HG03520 (cell line): ENCODE results near the gene FRMD3.
A peak's percentile ranks its signal among the peaks of the same experiment; 100 is the strongest.

Experiments used
- ATAC-seq: cut with Tn5 transposase; IDR thresholded peaks from one replicate; pipeline ENCODE4 v1.9.1; 2021; ENCODE audit warnings: mild to moderate bottlenecking, moderate library complexity; ENCODE audit not compliant: unreplicated experiment

FRMD3 gene

GRCh38 chr9:83475741-83476140 lies 62.5 kb downstream of the FRMD3 start:
- no peak for ATAC-seq

GRCh38 chr9:83474631-83475030 lies 63.6 kb downstream of the FRMD3 start:
- ATAC-seq = no peak

GRCh38 chr9:83473488-83473971 lies 64.7 kb downstream of the FRMD3 start:
- peak; percentile 95 for ATAC-seq

GRCh38 chr9:83472764-83473163 lies 65.4 kb downstream of the FRMD3 start:
- no peak for ATAC-seq

GRCh38 chr9:83472221-83472665 lies 66.0 kb downstream of the FRMD3 start:
- ATAC-seq = no peak

DNA sequence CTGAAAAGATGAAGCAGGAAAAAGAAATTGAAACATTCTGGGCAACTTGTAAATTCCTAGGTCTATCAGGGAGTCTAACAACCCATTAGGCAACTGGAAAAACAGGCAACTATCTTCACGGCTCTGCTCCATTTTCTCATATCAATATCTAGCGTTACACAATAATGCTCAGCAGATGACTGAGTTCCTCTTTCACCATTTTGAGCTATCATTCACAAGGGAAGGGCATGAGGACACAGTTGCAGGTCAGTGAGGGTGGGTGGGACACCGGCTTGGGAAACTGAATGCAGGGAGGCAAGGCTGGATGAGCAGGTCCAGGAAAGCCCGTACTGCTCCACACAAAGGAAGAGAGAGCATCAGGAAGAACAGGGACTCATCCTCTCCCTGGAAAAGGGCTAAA lies 67.0 kb downstream of the FRMD3 start:
- no peak for ATAC-seq

DNA sequence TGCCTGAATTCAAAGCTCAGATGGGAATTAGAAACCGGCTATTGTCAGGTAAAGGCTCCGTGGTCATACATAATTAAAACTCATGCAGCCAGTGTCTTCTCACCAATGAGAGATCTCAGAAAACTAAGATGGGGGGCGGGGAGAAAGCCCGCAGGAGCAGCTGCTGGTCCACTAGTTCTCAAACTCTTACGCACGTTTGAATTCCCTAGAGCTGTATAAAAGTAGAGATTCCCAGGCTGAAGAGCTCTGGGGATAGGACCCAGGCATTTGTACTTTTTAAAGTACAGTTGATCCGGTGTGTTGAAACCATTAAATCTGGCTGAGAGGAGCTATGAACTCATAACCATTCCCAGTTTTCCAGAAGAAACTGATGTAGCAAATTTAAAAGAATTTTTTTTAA lies 68.5 kb downstream of the FRMD3 start:
- no peak for ATAC-seq

DNA sequence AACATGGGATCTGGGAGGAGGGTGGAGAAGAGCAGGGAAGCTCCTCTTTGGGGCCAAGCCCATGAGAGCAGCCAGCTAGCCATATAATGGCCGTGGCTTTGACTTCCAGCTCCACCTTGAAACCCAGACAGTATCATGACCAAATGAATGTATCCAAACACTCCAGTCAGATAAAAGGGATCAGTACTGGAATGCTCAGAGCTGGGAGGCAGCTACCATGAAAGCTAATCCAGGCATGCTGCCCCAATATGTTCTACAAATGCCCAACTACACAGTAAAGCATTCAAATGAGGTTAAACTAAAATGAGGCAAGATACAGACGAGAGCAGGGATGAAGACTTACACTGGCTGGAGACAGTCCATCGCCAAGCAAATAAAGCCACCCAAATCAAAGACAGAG lies 69.4 kb downstream of the FRMD3 start:
- ATAC-seq = no peak

- ATAC-seq = no peak
Observed at GRCh38 chr9:83466877-83467276, 71.3 kb downstream of the FRMD3 start.

- ATAC-seq = no peak
Observed at GRCh38 chr9:83466351-83466750, 71.8 kb downstream of the FRMD3 start.

DNA sequence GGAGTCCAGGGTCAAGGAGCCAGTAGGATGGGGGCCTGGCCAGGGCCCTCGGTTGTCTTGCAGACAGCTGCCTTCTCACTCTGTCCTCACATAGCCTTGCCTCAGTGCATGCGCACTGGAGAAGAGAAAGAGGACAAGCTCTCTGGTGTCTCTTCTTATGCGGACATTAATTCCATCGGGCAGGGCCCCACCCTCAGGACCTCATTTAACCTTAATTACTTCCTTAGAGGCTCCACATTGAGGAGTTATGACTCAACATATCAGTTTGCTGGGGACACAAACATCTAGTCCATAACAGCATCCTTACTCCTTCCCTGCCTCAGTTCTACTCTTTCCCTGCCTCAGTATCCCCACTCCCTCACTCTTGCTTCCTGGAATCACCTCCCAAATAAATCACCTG lies 78.4 kb downstream of the FRMD3 start:
- no peak for ATAC-seq

- no peak for ATAC-seq
Observed at GRCh38 chr9:83458530-83458929, 79.7 kb downstream of the FRMD3 start.

- no peak for ATAC-seq
Observed at GRCh38 chr9:83457005-83457404, 81.2 kb downstream of the FRMD3 start.

- no peak for ATAC-seq
Observed at GRCh38 chr9:83456226-83456625, 82.0 kb downstream of the FRMD3 start.

DNA sequence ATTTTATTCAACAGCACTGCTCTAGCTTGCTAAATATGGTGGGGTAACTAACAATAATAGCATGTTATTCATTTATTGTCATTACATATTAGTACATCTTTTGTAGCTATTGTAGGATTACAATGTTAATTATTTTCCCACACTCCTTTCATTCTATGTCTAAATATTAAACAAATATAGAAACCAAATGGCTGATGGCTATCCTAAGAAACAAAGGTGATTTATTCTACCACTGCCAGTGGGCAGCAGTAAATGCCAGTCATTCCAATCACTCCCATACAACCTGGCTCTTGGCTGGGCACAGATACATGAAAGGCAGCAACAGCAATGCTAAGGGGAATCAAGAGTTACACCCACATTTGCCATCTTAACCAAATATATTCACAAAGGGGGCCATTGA lies 84.1 kb downstream of the FRMD3 start:
- no peak for ATAC-seq

DNA sequence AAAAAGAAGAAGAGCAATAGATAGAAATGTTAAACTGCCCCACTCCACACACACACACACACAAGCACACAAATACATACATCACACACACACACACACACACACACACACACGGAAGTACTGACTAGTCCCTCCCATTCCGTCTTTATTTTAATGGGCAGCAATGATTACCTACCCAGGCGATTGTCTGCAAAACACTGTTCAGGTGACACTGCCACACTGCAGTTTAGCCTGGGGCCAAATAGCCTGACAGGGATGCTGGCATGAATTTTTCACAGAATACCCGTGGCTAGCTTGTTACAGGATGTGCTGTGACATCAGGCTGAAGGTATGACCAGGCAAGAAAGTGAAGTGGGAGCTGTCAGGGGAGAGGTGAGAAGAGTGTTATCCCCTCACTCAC lies 86.9 kb downstream of the FRMD3 start:
- no peak for ATAC-seq

- ATAC-seq = no peak
Observed at GRCh38 chr9:83449983-83450382, 88.2 kb downstream of the FRMD3 start.

DNA sequence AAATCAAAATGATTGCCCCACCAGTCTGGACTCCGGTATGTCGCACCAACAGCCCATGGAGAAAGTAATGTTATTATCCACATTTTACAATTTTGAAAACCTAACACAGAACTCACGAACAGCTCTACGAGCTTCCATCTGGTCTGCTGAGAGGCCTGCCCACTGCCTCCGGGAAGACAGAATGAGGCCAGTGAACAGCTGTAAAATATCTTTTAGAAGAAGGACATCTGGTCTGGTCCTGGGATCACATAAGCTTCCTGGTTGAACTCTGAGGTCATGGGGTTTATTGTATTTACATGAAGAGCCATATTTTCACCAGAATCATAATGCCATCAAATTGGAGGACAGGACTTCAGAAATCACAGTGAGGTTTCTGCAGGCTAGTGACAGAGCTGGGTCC lies 89.0 kb downstream of the FRMD3 start:
- ATAC-seq = no peak

DNA sequence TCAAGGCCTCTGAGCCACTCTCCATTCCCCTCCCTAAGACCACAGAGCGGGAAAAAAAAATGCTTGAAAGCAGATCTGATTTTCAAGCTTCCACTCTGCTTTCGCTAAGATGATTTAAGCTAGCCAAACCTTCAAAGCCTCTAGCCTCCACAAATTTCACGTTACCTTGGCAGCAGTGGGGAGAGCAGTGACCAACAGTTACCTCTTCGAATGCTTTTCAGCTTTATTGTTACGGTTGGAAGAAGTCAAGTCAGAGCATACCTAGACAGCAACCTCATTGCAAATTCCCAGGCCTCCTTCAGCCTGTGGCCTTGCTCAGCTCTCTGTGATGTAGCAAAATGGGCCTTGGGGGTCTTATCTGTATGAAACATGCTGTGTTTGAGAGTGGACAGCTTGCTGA lies 89.6 kb downstream of the FRMD3 start:
- ATAC-seq = no peak

GRCh38 chr9:83447351-83447750 lies 90.8 kb downstream of the FRMD3 start:
- no peak for ATAC-seq

- ATAC-seq = no peak
Observed at GRCh38 chr9:83445703-83446265, 92.4 kb downstream of the FRMD3 start.

GRCh38 chr9:83444110-83444509 lies 94.1 kb downstream of the FRMD3 start:
- no peak for ATAC-seq

GRCh38 chr9:83441390-83441789 lies 96.8 kb downstream of the FRMD3 start:
- no peak for ATAC-seq
